BLaER1 (cell line): ENCODE measurements around the gene WDR7.

Experiments
- H3K27ac ChIP-seq: shearing (Covaris generic); formaldehyde crosslinking; 2 replicates; pipeline ENCODE4 v1.8.1; 2022
- H3K27me3 ChIP-seq: shearing (Covaris generic); formaldehyde crosslinking; 2 replicates; pipeline ENCODE4 v1.8.1; 2022
- H3K36me3 ChIP-seq: shearing (Covaris generic); formaldehyde crosslinking; 2 replicates; pipeline ENCODE4 v1.8.1; 2022
- H3K4me1 ChIP-seq: shearing (Covaris generic); formaldehyde crosslinking; 2 replicates; pipeline ENCODE4 v1.8.1; 2022
- H3K4me2 ChIP-seq: shearing (Covaris generic); formaldehyde crosslinking; 2 replicates; pipeline ENCODE4 v1.8.1; 2022
- H3K4me3 ChIP-seq: shearing (Covaris generic); formaldehyde crosslinking; 2 replicates; pipeline ENCODE4 v1.8.1; 2022
- H3K9ac ChIP-seq: shearing (Covaris generic); formaldehyde crosslinking; 2 replicates; pipeline ENCODE4 v1.8.1; 2022
- H3K9me3 ChIP-seq: shearing (Covaris generic); formaldehyde crosslinking; 2 replicates; pipeline ENCODE4 v1.8.1; 2022
- H4K20me1 ChIP-seq: shearing (Covaris generic); formaldehyde crosslinking; 2 replicates; pipeline ENCODE4 v1.8.1; 2022
- Cebpa-rat ChIP-seq: shearing (Covaris generic); IDR thresholded peaks from 2 replicates; pipeline ENCODE4 v1.8.1; 2022

The WDR7 gene

GRCh38 chr18:57027190-57027708, 376.1 kb downstream of the WDR7 start:
- Histone ChIP-seq H3K27ac (no peak overlapping the region), H3K4me1 (peaks cover 12% of the 10 kb centered on the region), H3K4me2 (no peak overlapping the region), H3K9me3 (no peaks in the 10 kb centered on the region), H3K9ac (no peak overlapping the region), H4K20me1 (no peaks in the 10 kb centered on the region), H3K36me3 (peaks cover 7% of the 10 kb centered on the region), H3K4me3 (no peak overlapping the region), H3K27me3 (no peaks in the 10 kb centered on the region)
- no peak for TF ChIP-seq Cebpa-rat

- Histone ChIP-seq H3K27me3 (no peaks in the 10 kb centered on the region), H3K36me3 (peaks cover 7% of the 10 kb centered on the region), H3K4me3 (no peak overlapping the region), H3K4me1 (no peaks in the 10 kb centered on the region), H3K27ac (no peak overlapping the region), H3K9me3 (no peaks in the 10 kb centered on the region), H3K9ac (no peak overlapping the region), H4K20me1 (no peaks in the 10 kb centered on the region), H3K4me2 (no peak overlapping the region)
- no peak for TF ChIP-seq Cebpa-rat
Measured at GRCh38 chr18:57029761-57030160, 378.6 kb downstream of the WDR7 start.

DNA sequence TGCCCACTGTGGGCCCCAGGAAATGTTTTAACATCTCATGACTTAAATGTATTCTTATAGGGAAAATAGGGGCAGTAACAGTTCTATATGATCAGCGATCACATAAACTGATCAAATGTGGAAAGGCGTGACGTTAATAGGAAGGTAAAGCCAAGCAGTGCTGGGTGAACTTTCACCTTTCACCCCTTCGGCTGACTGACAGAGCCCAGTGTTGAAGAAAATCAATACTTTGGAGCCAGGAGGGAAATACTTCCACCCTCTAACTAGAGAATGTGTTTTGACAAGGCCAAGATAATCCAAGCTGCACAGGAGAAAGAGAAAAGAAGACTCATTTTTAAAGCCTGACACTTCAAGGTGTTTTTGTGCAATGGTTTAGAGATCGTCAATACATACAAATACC, 379.3 kb downstream of the WDR7 start:
- Histone ChIP-seq H3K9ac (no peak overlapping the region), H3K9me3 (no peaks in the 10 kb centered on the region), H3K36me3 (peaks cover 7% of the 10 kb centered on the region), H3K4me3 (no peak overlapping the region), H3K4me2 (no peak overlapping the region), H3K27ac (no peak overlapping the region), H4K20me1 (no peaks in the 10 kb centered on the region), H3K27me3 (no peaks in the 10 kb centered on the region), H3K4me1 (no peaks in the 10 kb centered on the region)
- TF ChIP-seq Cebpa-rat = no peak

DNA sequence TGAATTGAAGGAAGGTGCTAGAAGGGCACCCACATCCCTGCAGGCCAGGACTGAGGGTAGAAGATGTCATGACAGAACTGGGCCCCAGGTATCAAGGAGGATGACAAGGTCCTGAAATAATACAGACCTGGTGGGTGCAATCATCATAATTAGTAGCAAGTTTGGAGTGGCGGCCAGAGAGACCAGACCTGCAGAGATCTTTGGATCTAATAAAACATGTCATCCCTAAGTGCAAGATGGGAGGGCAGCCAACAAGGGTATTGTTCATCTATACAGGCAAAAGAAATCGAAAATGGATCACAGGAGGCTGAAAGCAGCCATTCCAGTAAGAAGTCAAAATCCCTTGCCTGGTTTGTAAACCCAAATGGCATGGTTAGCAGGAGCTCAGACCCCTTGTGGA, 384.4 kb downstream of the WDR7 start:
- H3K4me1 ChIP-seq = no peaks in the 10 kb centered on the region
- H3K9ac ChIP-seq = no peak overlapping the region
- no peak overlapping the region for H3K4me2 ChIP-seq
- H3K27ac ChIP-seq = no peak overlapping the region
- no peak overlapping the region for H3K4me3 ChIP-seq
- no peaks in the 10 kb centered on the region for H3K36me3 ChIP-seq
- H4K20me1 ChIP-seq = no peaks in the 10 kb centered on the region
- H3K9me3 ChIP-seq = no peaks in the 10 kb centered on the region
- no peaks in the 10 kb centered on the region for H3K27me3 ChIP-seq
- no peak for TF ChIP-seq Cebpa-rat

- Histone ChIP-seq H3K36me3 (no peaks in the 10 kb centered on the region), H3K27ac (no peak overlapping the region), H3K9ac (no peak overlapping the region), H3K4me3 (no peak overlapping the region), H3K9me3 (no peaks in the 10 kb centered on the region), H3K4me1 (no peaks in the 10 kb centered on the region), H3K27me3 (no peaks in the 10 kb centered on the region), H3K4me2 (no peak overlapping the region), H4K20me1 (no peaks in the 10 kb centered on the region)
- TF ChIP-seq Cebpa-rat = no peak
Measured at GRCh38 chr18:57038395-57038794, 387.2 kb downstream of the WDR7 start.

DNA sequence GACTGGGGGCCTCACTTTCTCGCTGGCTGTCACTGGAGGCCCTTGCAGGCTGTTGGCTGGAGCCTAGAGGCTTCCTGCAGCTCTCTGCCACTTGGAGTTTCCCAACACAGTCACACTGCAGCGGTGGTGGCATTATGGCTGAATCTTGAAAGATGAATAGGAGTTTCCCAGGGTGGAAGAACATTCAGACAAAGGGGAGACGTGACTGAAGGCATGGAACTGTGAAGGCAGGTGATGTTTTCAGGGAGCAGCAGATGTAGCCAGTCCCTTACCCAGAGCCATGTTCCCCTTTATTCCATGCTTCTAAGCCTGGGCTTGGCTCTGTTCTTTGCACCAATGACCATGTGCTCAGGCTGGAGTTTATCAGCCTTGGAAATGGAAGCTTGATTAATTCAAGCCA, 389.0 kb downstream of the WDR7 start:
- Histone ChIP-seq H3K27ac (no peak overlapping the region), H3K27me3 (no peaks in the 10 kb centered on the region), H4K20me1 (no peaks in the 10 kb centered on the region), H3K4me3 (no peak overlapping the region), H3K4me2 (no peak overlapping the region), H3K9me3 (no peaks in the 10 kb centered on the region), H3K9ac (no peak overlapping the region), H3K36me3 (no peaks in the 10 kb centered on the region), H3K4me1 (no peaks in the 10 kb centered on the region)
- no peak for TF ChIP-seq Cebpa-rat

- Histone ChIP-seq H3K9me3 (peaks cover 7% of the 10 kb centered on the region; the same call in 1 of the 2 replicates), H4K20me1 (no peaks in the 10 kb centered on the region), H3K27me3 (no peaks in the 10 kb centered on the region), H3K4me2 (no peak overlapping the region), H3K4me1 (no peaks in the 10 kb centered on the region), H3K9ac (no peak overlapping the region), H3K4me3 (no peak overlapping the region), H3K36me3 (no peaks in the 10 kb centered on the region), H3K27ac (no peak overlapping the region)
- no peak for TF ChIP-seq Cebpa-rat
Measured at GRCh38 chr18:57043241-57043640, 392.1 kb downstream of the WDR7 start.

DNA sequence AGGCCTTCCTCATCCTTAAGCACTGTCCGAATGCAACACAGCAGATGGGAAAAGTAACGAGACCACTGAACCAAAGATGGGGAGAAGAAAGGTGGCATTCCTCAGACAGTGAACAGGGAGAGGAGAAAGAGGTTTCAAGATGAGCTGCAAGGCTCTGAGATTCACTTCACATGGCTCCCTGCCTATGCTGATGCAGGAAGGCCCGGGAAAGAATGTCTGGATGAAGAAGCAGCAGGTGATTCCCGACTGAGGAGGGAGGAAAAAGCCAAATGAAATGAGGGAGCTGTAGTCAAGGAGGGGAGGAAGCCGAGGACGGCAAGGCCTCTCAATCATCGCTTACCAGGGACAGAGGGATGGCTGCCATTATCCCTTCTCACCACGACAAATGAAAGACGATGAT, 397.2 kb downstream of the WDR7 start:
- H3K27me3 ChIP-seq = no peaks in the 10 kb centered on the region; the same call in 1 of the 2 replicates
- H3K9me3 ChIP-seq = peaks cover 7% of the 10 kb centered on the region; the same call in 1 of the 2 replicates
- H3K4me1 ChIP-seq = peaks cover 20% of the 10 kb centered on the region
- no peaks in the 10 kb centered on the region for H4K20me1 ChIP-seq
- H3K4me2 ChIP-seq = no peak overlapping the region
- TF ChIP-seq Cebpa-rat = no peak
- no peak overlapping the region for H3K27ac ChIP-seq
- no peak overlapping the region for H3K4me3 ChIP-seq
- no peak overlapping the region for H3K9ac ChIP-seq
- no peaks in the 10 kb centered on the region for H3K36me3 ChIP-seq

DNA sequence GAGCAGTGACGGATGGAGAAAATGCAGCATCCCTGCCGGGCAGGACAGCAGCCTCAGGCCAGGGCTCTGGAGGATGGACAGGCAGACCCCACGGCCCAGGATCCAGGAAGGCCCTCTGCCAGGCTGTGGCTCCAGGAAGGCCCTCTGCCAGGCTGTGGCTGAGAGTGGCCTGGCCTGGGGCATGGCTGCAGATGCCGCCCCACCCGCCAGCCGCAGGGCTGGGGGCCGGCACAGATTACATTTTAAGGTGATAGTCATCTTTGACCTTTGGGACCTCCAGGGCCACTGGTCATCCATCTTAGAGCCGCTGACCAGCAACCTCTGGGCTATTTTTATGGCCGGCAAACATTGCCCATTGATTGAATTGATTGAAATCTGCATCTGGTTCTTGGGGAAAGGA, 397.7 kb downstream of the WDR7 start:
- Histone ChIP-seq H3K36me3 (no peaks in the 10 kb centered on the region), H3K4me2 (no peak overlapping the region), H3K9ac (no peak overlapping the region), H3K4me1 (peaks cover 20% of the 10 kb centered on the region), H3K27me3 (no peaks in the 10 kb centered on the region; the same call in 1 of the 2 replicates), H3K4me3 (no peak overlapping the region), H3K9me3 (peaks cover 7% of the 10 kb centered on the region; the same call in 1 of the 2 replicates), H3K27ac (no peak overlapping the region), H4K20me1 (no peaks in the 10 kb centered on the region)
- no peak for TF ChIP-seq Cebpa-rat

GRCh38 chr18:57050310-57050949, 399.3 kb downstream of the WDR7 start:
- peaks cover 20% of the 10 kb centered on the region for H3K4me1 ChIP-seq
- H3K4me3 ChIP-seq = no peak overlapping the region
- H3K9ac ChIP-seq = no peak overlapping the region
- no peak overlapping the region for H3K27ac ChIP-seq
- no peaks in the 10 kb centered on the region; the same call in 1 of the 2 replicates for H3K27me3 ChIP-seq
- H3K36me3 ChIP-seq = no peaks in the 10 kb centered on the region
- no peak for TF ChIP-seq Cebpa-rat
- no peaks in the 10 kb centered on the region for H4K20me1 ChIP-seq
- H3K4me2 ChIP-seq = peak overlapping the region; percentile 57; the same call in 1 of the 2 replicates
- H3K9me3 ChIP-seq = peaks cover 7% of the 10 kb centered on the region; the same call in 1 of the 2 replicates
